Kidney glomerular epithelial cell (primary cell): ENCODE data around the gene LRIT3.
A peak's percentile ranks its signal among the peaks of the same experiment; 100 is the strongest.

ENCODE experiments used
- DNase-seq: peaks from one replicate; lab custom pipeline; 2025; lab: John Stamatoyannopoulos, UW

LRIT3 gene, protein sequence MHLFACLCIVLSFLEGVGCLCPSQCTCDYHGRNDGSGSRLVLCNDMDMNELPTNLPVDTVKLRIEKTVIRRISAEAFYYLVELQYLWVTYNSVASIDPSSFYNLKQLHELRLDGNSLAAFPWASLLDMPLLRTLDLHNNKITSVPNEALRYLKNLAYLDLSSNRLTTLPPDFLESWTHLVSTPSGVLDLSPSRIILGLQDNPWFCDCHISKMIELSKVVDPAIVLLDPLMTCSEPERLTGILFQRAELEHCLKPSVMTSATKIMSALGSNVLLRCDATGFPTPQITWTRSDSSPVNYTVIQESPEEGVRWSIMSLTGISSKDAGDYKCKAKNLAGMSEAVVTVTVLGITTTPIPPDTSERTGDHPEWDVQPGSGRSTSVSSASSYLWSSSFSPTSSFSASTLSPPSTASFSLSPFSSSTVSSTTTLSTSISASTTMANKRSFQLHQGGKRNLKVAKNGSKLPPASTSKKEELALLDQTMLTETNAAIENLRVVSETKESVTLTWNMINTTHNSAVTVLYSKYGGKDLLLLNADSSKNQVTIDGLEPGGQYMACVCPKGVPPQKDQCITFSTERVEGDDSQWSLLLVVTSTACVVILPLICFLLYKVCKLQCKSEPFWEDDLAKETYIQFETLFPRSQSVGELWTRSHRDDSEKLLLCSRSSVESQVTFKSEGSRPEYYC

DNA sequence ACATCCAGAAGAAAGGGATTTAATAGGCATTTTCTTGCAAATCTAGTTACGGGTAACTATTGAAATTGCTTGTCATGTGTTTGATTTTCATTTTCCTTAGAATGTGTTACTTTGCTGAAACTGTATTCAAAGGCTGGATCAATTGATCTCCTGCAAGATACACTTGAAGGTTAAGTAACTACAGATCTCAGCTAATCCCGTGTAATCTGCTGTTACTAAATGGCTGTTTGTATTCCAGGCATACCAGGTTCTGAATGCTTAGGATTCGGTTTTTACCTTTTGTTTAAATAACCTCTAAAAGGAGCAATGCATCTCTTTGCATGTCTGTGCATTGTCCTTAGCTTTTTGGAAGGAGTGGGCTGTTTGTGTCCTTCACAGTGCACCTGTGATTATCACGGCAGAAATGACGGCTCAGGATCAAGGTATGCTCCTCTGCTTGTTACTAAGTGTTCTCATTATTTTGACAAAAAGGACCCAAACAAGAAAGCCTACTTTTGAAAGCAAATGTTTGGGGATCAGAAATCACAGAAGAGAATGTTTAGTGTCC, at the start of gene LRIT3:
LRIT3 (plus strand) TSS at position 212 of the 547 bp plus-strand sequence; CDS start at position 307, 95 bp downstream.
- no peak for DNase-seq

- no peak for DNase-seq
Observed at GRCh38 chr4:109798866-109799265, 49.0 kb upstream of the LRIT3 start.

- DNase-seq = peak; percentile 37
Observed at GRCh38 chr4:109801099-109801789, 46.7 kb upstream of the LRIT3 start.

DNA sequence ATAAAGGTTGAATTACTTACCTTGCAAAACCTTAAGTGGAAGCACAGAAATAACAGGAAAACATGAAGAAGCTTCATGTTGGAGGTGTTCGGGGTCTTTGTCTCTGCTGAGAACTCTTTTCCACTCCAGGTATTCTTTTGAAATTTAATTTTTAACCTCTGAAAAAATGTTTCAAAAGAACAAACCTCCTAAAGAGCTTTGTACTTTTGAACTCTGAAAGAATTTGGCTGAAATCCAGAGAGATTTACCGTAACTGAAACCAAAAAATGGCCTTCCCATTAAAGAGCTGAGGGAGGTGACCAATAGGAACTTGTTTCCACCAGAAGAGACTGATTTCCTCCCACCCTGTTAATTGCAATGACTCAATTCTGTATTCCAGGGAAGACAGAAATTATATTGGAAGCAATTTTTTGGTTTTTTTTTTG, 46.0 kb upstream of the LRIT3 start, which contains the start of gene CFI:
CFI (minus strand) TSS at position 105 of the 425 bp plus-strand sequence; CDS start at position 77, 28 bp downstream.
- DNase-seq = peak; percentile 75

GRCh38 chr4:109803924-109804571, 43.9 kb upstream of the LRIT3 start:
- DNase-seq = peak; percentile 48

DNA sequence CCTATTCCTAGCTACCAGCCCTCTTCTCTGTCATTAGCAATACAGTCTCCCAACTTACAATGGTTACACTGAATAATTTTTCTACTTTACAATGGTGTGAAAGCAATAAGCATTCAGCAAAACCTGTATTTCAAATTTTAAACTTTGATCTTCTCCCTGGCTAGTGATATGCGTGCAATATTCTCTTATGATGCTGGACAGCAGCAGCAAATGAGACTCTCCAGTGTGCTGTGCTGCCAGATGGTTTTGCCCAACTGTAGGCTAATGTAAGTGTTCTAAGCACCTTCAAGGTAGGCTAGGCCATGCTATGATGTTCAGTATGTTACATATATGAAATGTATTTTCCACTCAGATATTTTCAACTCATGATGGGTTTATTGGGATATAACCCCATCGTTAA, 38.3 kb upstream of the LRIT3 start:
- DNase-seq = no peak

- DNase-seq = no peak
Observed at GRCh38 chr4:109810552-109811387, 37.1 kb upstream of the LRIT3 start.

DNA sequence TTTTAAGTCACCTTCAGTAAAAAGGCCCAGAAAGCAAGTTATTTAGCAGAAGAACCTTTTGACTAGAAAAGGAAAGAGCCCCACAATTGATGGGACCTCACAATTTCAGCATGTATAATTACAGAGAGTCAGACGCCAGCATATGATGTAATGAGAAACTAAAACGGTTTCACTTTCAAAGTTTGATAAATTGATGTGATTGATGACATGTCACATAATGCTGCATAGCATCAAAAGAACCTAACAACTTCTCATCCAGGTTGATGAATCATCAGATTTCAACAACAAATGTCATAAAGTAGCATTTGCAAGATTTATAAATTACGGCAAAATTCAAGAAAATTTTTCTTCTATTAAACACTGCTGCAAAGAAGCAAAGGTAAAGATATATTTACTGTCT, 36.2 kb upstream of the LRIT3 start:
- no peak for DNase-seq

DNA sequence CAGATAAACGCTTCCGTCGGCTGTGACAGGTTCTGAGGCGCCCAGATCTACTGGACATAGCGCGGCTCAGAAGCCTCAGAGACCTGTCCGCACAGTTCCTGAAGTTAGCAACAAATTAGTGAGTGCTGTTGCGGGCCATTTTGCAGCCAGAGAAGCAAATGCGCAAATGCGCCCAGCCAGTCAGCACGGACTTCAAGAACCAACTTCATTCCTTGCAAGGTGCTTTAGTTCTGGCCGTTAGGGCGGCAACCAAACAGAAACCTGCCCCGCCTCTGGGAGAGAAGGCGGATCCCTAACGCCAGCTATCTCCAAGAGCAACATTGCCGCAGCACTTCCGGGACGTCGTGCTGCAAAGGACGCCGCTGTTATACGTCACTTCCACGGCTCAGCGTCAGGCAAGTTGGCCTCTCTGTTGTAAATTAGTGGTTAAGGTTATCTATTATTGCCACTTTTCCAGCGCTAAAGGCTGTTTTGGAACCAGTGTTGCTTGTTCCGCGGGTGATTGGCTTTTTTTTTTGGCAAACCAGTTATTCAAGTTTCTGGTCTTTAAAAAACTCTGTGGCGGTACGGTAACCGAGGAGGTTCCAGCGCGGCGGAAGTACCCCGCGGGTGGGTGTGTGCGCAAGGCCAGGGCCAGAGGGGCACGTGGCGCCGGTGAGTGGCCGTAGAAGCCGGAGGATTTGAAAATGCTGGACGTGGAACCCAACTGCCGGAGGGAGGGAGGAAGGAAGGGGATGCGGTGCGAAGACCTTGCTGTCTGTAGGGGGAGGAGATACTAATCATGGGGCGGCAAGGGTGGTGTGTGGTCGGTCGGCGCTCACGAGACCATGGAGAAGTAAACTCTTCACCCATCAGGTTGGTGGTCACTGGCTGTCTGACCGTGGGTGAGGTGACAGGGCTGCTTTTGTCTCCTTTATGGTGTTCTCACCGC, 32.5 kb upstream of the LRIT3 start, which contains the start of gene GAR1:
GAR1 (plus strand) TSS at position 612 of the 931 bp plus-strand sequence. CDS start 403 bp downstream, outside the sequence.
- peak; percentile 93 for DNase-seq

GRCh38 chr4:109816082-109816442, 31.8 kb upstream of the LRIT3 start:
- DNase-seq = peak; percentile 10

DNA sequence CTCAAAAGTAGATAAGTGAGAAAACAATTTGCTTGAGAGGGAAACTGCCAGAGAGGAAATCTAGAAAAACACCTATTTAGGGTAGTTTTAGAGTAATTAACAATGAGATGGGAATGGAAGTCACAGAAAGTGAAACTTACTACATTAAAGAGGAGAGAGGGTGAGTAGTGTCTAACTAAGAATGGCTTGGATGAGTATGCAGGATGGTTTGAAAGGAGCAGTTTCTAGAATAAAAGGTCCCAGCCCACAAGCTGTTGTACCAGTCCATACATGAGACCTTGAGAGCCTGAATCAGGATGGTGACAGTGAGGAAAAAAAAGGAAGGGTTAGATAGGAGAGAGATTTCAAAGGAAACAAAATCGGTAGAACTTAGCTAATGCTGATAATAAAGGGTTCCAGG, 31.0 kb upstream of the LRIT3 start:
- DNase-seq = no peak

GRCh38 chr4:109818268-109818667, 29.6 kb upstream of the LRIT3 start:
- DNase-seq = no peak

GRCh38 chr4:109820563-109820962, 27.3 kb upstream of the LRIT3 start:
- no peak for DNase-seq

DNA sequence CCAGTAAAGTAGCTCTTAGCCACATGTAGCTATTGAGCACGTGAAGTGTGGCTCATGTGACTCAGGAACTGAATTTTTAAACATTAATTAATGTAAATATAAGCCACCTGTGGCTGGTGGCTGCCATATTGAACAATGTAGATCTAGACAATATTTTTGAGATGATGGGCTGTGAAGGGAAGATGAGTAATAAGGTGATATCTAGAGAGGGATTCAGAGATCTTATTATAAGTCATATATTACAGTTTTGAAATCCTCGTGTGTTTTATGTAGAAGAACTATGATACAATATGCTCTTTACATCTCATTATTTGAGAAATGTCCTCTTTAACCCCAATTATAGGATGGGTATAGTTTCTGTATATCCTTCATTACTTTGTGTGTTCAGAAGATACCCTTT, 26.7 kb upstream of the LRIT3 start:
- no peak for DNase-seq

DNA sequence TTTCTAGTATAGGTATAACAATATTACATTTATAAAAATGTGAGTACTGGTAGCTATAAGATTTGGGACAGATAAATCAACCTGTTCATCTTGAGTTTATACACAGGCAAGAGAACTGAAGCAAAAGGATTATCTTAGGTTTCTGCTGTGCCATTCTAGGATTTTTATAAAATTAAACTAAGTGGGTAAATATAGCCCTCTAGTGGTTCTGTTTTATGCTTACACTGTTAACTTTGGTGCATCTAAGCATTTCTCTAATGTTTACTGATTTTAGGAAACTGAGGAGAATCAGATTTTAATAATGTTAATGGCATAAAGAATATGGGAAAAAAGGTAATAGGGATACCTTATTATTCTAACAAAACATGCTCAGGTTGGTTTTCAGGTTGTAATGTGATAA, 21.2 kb upstream of the LRIT3 start:
- DNase-seq = peak; percentile 37

DNA sequence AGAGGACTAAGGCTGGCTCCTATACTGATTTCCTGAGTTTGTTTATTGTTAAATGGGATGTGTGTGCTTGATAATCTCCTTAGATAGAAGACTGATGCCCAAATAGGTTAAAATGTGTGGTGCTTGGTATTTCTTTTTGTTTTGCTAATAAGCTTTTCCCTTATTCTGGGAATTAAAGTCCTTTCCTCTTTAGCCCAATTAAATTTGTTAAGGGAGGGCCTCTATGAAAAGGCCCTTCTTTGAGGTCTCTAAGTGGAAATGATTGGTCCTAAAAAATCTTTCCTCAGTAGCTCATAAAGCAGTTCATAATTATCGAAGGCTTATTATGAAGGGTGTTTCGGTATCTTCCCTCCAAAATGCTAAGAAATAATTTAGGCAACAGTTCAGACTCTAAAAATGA, 20.2 kb upstream of the LRIT3 start, which contains the start of gene RRH:
RRH (plus strand) TSS at position 301 of the 400 bp plus-strand sequence; CDS start at position 357, 56 bp downstream.
- no peak for DNase-seq

DNA sequence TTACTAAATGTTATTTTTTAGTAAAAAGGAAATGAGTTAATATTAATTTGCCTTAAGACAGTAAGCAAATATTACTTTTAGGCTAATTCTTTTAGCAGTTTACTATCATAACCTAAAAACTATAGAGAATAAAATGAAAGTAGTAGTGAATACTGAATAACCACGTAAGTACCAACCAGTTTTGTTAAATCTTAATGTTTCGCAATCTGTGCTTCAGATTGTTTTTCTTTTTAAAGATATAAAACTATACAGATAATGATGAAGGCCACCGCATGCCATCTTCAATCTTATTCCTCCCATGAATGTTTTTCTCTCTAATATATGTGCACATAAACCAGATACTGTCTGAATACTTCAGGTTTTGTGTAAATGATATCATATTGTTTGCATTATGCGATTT, 14.2 kb upstream of the LRIT3 start:
- DNase-seq = no peak

GRCh38 chr4:109836985-109837384, 10.9 kb upstream of the LRIT3 start:
- no peak for DNase-seq

- no peak for DNase-seq
Observed at GRCh38 chr4:109846395-109847098, 1.4 kb upstream of the LRIT3 start.
